Vagina (tissue), 2 donors: ENCODE results near the gene COLGALT1. TPM values are rescaled to one million over a fixed set of nuclear protein-coding genes. Genes with fewer than 3 reads are reported as not detected.

Experiments
- DNase-seq, 2 donors: peaks; one replicate each; pipeline ENCODE4 v3.0.0-alpha.2; 2017; ENCODE audit errors: extremely low spot score in 2 of 2
- H3K27ac ChIP-seq: fragments of 200-600 bp; sonication (generic); one replicate; pipeline ENCODE4 v1.5.1; 2019
- H3K27me3 ChIP-seq: fragments of 200-600 bp; sonication (generic); one replicate; pipeline ENCODE4 v1.5.1; 2019
- H3K36me3 ChIP-seq, 2 donors: fragments of 200-600 bp; sonication (generic); one replicate each; pipeline ENCODE4 v1.5.1; 2017 to 2019
- H3K4me1 ChIP-seq: fragments of 200-600 bp; sonication (generic); one replicate; pipeline ENCODE4 v1.5.1; 2019
- H3K4me3 ChIP-seq, 2 donors: fragments of 200-600 bp; sonication (generic); 1 replicate in 1 of 2; 2 replicates in 1 of 2; pipeline ENCODE4 v1.5.1; 2016 to 2019
- H3K9me3 ChIP-seq: fragments of 200-600 bp; sonication (generic); one replicate; pipeline ENCODE4 v1.5.1; 2019
- POLR2A ChIP-seq, 2 donors: fragments of 450-650 bp; IDR thresholded peaks; one replicate each; pipeline ENCODE4 v1.6.1; 2017; ENCODE audit warnings: antibody characterized with exemption in 2 of 2, mild to moderate bottlenecking in 2 of 2, moderate library complexity in 2 of 2
- POLR2AphosphoS5 ChIP-seq, 2 donors: sonication (generic); formaldehyde crosslinking; IDR thresholded peaks; one replicate each; pipeline ENCODE4 v1.9.0; 2017; ENCODE audit warnings: antibody characterized with exemption in 2 of 2, mild to moderate bottlenecking in 2 of 2, low read depth in 1 of 2; ENCODE audit not compliant: insufficient read depth in 1 of 2
- intact Hi-C: fragments of 100-400 bp; cut with DNase I; formaldehyde crosslinking; loops from one replicate; pipeline ENCODE4 v1.15.1; 2023
- total RNA-seq: library from RNA; depleted of rRNA; stranded (reverse); fragments of >200 nt; gene quantifications from one replicate; pipeline ENCODE4 v1.2.3, GENCODE V29; 2016
- TF ChIP-seq, protein P1 (sequence below), 3 experiments: fragments of 450-650 bp in 2 of 3; fragments of 200-600 bp in 1 of 3; sonication (generic) in 1 of 3; IDR thresholded peaks; one replicate each; pipeline ENCODE4 v1.5.1; 2017 to 2019; ENCODE audit warnings: antibody characterized with exemption in 3 of 3, mild to moderate bottlenecking in 2 of 3, moderate library complexity in 2 of 3

Gene COLGALT1
- total RNA-seq, 1 donor from 2014 or later: 55.0 TPM

DNA sequence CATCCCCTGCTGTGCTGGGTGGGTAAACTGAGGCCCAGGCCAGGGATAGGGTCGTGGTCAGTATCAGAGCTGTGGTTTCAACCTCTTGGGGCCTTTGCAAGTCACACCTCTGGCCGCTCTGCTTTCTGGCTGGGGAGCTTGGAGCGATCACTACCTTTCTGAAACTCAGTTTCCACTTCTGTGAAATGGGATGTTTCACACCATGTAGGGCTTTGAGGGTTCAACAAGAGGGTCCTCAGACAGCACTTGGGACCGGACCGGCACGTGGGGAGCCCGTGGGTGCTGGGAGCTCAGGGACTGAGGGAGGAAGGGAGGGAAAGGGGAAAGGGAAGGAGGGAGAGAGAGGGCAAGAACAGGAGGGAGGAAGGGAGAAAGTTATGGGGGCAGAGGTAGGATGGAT is 22.9 kb upstream of the COLGALT1 start:
- Histone ChIP-seq H3K36me3 (no peaks in the 10 kb centered on the region), H3K27ac (no peak overlapping the region), H3K4me3 (no peak overlapping the region), H3K9me3 (no peaks in the 10 kb centered on the region), H3K27me3 (no peaks in the 10 kb centered on the region), H3K4me1 (no peaks in the 10 kb centered on the region)
- intact Hi-C loops: no loop called here
- TF ChIP-seq, protein P1, sequence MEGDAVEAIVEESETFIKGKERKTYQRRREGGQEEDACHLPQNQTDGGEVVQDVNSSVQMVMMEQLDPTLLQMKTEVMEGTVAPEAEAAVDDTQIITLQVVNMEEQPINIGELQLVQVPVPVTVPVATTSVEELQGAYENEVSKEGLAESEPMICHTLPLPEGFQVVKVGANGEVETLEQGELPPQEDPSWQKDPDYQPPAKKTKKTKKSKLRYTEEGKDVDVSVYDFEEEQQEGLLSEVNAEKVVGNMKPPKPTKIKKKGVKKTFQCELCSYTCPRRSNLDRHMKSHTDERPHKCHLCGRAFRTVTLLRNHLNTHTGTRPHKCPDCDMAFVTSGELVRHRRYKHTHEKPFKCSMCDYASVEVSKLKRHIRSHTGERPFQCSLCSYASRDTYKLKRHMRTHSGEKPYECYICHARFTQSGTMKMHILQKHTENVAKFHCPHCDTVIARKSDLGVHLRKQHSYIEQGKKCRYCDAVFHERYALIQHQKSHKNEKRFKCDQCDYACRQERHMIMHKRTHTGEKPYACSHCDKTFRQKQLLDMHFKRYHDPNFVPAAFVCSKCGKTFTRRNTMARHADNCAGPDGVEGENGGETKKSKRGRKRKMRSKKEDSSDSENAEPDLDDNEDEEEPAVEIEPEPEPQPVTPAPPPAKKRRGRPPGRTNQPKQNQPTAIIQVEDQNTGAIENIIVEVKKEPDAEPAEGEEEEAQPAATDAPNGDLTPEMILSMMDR (IDR thresholded peaks at IDR 0.05): no peak
- no peak for TF ChIP-seq POLR2A (IDR thresholded peaks at IDR 0.05)
- no peak for TF ChIP-seq POLR2AphosphoS5 (IDR thresholded peaks at IDR 0.05; ENCODE audit: insufficient read depth in 1 of 2, low read depth in 1 of 2)
- DNase-seq: no peak

DNA sequence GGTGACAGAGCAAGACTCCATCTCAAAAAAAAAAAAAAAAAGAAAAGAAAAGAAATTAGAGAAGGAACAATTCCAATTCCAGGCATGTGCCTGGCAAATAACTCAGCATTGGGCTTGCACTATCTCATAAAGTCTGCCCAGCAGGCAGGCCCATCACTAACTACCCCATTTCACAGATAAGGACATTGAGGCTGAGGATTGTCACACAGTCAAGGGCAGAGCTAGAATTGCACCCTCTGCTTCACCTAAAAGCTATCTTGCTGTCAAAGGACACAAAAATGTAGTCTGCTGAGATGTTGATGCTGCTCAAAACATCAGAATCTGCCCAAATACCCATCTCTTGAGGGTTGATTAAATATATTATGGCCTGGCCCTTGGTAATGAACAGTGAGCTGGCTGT is 20.7 kb upstream of the COLGALT1 start:
- Histone ChIP-seq H3K27ac (no peak overlapping the region), H3K27me3 (no peaks in the 10 kb centered on the region), H3K4me3 (no peak overlapping the region), H3K4me1 (peaks cover 11% of the 10 kb centered on the region), H3K36me3 (no peaks in the 10 kb centered on the region), H3K9me3 (no peaks in the 10 kb centered on the region)
- TF ChIP-seq, protein P1 (IDR thresholded peaks at IDR 0.05): no peak
- TF ChIP-seq POLR2A (IDR thresholded peaks at IDR 0.05) (no peak), POLR2AphosphoS5 (IDR thresholded peaks at IDR 0.05; ENCODE audit: insufficient read depth in 1 of 2, low read depth in 1 of 2) (no peak)
- no peak for DNase-seq
- intact Hi-C loops: loop anchor here (5.0 kb wide), 1 partner anchor 38 kb away; no protein-coding TSS in a partner anchor

DNA sequence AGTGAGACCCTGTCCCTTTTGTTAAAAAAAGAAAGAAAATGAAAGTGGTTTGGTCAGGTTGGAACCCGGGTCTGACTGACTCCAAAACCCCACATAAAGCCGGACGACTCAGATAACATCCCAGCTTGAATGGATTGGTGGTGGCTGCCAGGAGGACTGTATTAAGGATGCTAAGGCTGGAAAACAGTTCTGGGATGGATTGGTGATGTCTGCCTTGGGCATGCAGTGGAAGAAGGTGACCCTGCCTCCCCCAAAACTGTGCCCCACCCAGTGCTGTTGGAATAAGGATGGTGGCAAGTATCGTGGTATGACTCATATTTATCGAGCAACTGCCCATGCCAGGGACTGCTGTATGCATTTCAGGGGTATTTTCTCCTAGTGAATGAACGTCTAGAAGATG is 18.5 kb upstream of the COLGALT1 start:
- H3K9me3 ChIP-seq: no peaks in the 10 kb centered on the region
- H3K4me3 ChIP-seq: no peak overlapping the region
- H3K4me1 ChIP-seq: peaks cover 11% of the 10 kb centered on the region
- intact Hi-C loops: loop anchor here (5.0 kb wide), 1 partner anchor 35 kb away; no protein-coding TSS in a partner anchor
- TF ChIP-seq, protein P1 (IDR thresholded peaks at IDR 0.05): no peak
- no peak for TF ChIP-seq POLR2A (IDR thresholded peaks at IDR 0.05)
- no peak overlapping the region for H3K27ac ChIP-seq
- DNase-seq: no peak
- H3K36me3 ChIP-seq: no peaks in the 10 kb centered on the region
- no peaks in the 10 kb centered on the region for H3K27me3 ChIP-seq

DNA sequence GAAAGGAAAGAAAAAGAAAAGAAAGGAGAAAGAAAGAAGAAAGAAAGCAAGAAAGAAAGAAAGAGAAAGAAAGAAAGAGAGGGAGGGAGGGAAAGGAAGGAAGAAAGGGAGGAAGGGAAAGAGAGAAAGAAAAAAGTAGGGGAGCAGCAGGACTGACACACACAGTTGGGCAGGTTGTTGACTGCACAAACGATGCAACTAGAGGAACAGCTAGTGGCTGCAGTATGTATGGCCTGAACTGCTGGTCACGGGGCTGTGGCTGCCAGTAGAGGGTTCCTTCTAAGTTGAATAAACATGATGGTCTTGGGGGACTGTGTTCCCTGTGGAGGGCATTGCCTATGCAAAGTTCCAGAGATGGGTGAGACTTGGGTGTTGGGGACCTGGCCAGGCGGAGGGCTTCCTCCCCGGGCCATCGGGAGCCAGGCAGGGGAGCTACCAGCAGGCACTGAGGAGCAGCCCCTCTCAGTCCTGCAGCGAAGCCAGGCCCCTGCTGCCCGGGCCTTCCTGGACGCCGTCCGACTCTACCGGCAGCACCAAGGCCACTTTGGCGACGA is 16.7 kb upstream of the COLGALT1 start:
- no peak for DNase-seq
- H3K36me3 ChIP-seq: no peaks in the 10 kb centered on the region
- H3K27ac ChIP-seq: peak overlapping the region; percentile 62
- no peaks in the 10 kb centered on the region for H3K27me3 ChIP-seq
- TF ChIP-seq POLR2AphosphoS5 (IDR thresholded peaks at IDR 0.05; ENCODE audit: insufficient read depth in 1 of 2, low read depth in 1 of 2) (no peak), POLR2A (IDR thresholded peaks at IDR 0.05) (no peak)
- TF ChIP-seq, protein P1 (IDR thresholded peaks at IDR 0.05): no peak
- no peaks in the 10 kb centered on the region for H3K9me3 ChIP-seq
- peaks cover 11% of the 10 kb centered on the region for H3K4me1 ChIP-seq
- intact Hi-C loops: loop anchor here (5.0 kb wide), 1 partner anchor 34 kb away; no protein-coding TSS in a partner anchor
- H3K4me3 ChIP-seq: peak overlapping the region; percentile 45 to 73
